NCI-H510A (cell line): ENCODE measurements around the gene IFNA4.
"Not testable (repeated sequence)": the region's sequence is repeated elsewhere in the genome, so short reads cannot be mapped to it uniquely, and the experiment has no call there.

Source experiments
- DNase-seq: peaks from one replicate; lab custom pipeline; 2025; lab: John Stamatoyannopoulos, UW

Gene IFNA4

GRCh38 chr9:21187487-21187886, at the start of gene IFNA4:
IFNA4 (minus strand) TSS chr9:21187587; CDS start chr9:21187531, 56 bp downstream.
- DNase-seq, result not testable (repeated sequence)

- DNase-seq, result not testable (repeated sequence)
Observed at GRCh38 chr9:21236360-21236714, 49.0 kb upstream of the IFNA4 start.

GRCh38 chr9:21235468-21236359, 48.3 kb upstream of the IFNA4 start:
- not testable (repeated sequence) for DNase-seq

GRCh38 chr9:21234153-21234687, 46.8 kb upstream of the IFNA4 start:
- no peak for DNase-seq

- no peak for DNase-seq
Observed at GRCh38 chr9:21233258-21233657, 45.9 kb upstream of the IFNA4 start.

GRCh38 chr9:21228122-21228521, 40.7 kb upstream of the IFNA4 start, which contains the start of gene IFNA17:
IFNA17 (minus strand) TSS chr9:21228222; CDS start chr9:21228173, 49 bp downstream.
- no peak for DNase-seq

GRCh38 chr9:21217211-21217610, 29.8 kb upstream of the IFNA4 start, which contains the start of gene IFNA16:
IFNA16 (minus strand) TSS chr9:21217311; CDS start chr9:21217305, 6 bp downstream.
- DNase-seq, result not testable (repeated sequence)

GRCh38 chr9:21213411-21214326, 26.3 kb upstream of the IFNA4 start:
- not testable (repeated sequence) for DNase-seq

- DNase-seq, result not testable (repeated sequence)
Observed at GRCh38 chr9:21212160-21212559, 24.8 kb upstream of the IFNA4 start.

GRCh38 chr9:21210782-21211181, 23.4 kb upstream of the IFNA4 start:
- not testable (repeated sequence) for DNase-seq

- DNase-seq, result no peak
Observed at GRCh38 chr9:21210311-21210710, 22.9 kb upstream of the IFNA4 start.

GRCh38 chr9:21207043-21207442, 19.7 kb upstream of the IFNA4 start, which contains the start of gene IFNA10:
IFNA10 (minus strand) TSS chr9:21207143; CDS start chr9:21207097, 46 bp downstream.
- not testable (repeated sequence) for DNase-seq

- no peak for DNase-seq
Observed at GRCh38 chr9:21205204-21205603, 17.8 kb upstream of the IFNA4 start.

GRCh38 chr9:21202105-21202504, 14.7 kb upstream of the IFNA4 start, which contains the start of gene IFNA7:
IFNA7 (minus strand) TSS chr9:21202205; CDS start chr9:21202165, 40 bp downstream.
- not testable (repeated sequence) for DNase-seq

GRCh38 chr9:21194867-21195776, 7.7 kb upstream of the IFNA4 start:
- not testable (repeated sequence) for DNase-seq

- not testable (repeated sequence) for DNase-seq
Observed at GRCh38 chr9:21182810-21183736, 4.3 kb downstream of the IFNA4 start.

- DNase-seq, result no peak
Observed at GRCh38 chr9:21174671-21175070, 12.7 kb downstream of the IFNA4 start.

GRCh38 chr9:21172156-21172555, 15.2 kb downstream of the IFNA4 start:
- no peak for DNase-seq

GRCh38 chr9:21171351-21171750, 16.0 kb downstream of the IFNA4 start:
- DNase-seq, result no peak

- DNase-seq, result not testable (repeated sequence)
Observed at GRCh38 chr9:21166560-21166959, 20.8 kb downstream of the IFNA4 start, which contains the start of gene IFNA21. IFNA21 (minus strand) TSS chr9:21166660; CDS start chr9:21166612, 48 bp downstream.
